ENCODE results near the gene TMEM175.

Gene TMEM175

GRCh38 chr4:1002131-1002630 is 69.9 kb downstream of the TMEM175 start:
- Mint-ChIP-seq H3K27me3 (peaks cover 20% of the 10 kb centered on the region), H3K4me3 (no peak overlapping the region), H3K9me3 (no peaks in the 10 kb centered on the region), H3K27ac (no peak overlapping the region), H3K36me3 (no peaks in the 10 kb centered on the region), H3K4me1 (peaks cover 22% of the 10 kb centered on the region)
- ATAC-seq (ENCODE audit: low read depth) (no peak), DNase-seq (ENCODE audit: low spot score in 2 of 2) (no peak)

GRCh38 chr4:1002631-1003251 is 70.5 kb downstream of the TMEM175 start:
- no peaks in the 10 kb centered on the region for H3K36me3 Mint-ChIP-seq
- no peaks in the 10 kb centered on the region for H3K9me3 Mint-ChIP-seq
- no peak overlapping the region for H3K4me3 Mint-ChIP-seq
- peaks cover 22% of the 10 kb centered on the region for H3K27me3 Mint-ChIP-seq
- no peak for ATAC-seq (ENCODE audit: low read depth)
- H3K27ac Mint-ChIP-seq = no peak overlapping the region
- peaks cover 22% of the 10 kb centered on the region for H3K4me1 Mint-ChIP-seq
- DNase-seq (ENCODE audit: low spot score in 2 of 2) = no peak

GRCh38 chr4:1003271-1004070 is 71.2 kb downstream of the TMEM175 start:
- peaks cover 15% of the 10 kb centered on the region for H3K4me1 Mint-ChIP-seq
- no peak for ATAC-seq (ENCODE audit: low read depth)
- H3K4me3 Mint-ChIP-seq = no peak overlapping the region
- no peak overlapping the region for H3K27ac Mint-ChIP-seq
- no peaks in the 10 kb centered on the region for H3K36me3 Mint-ChIP-seq
- H3K27me3 Mint-ChIP-seq = peaks cover 23% of the 10 kb centered on the region
- no peak for DNase-seq (ENCODE audit: low spot score in 2 of 2)
- no peaks in the 10 kb centered on the region for H3K9me3 Mint-ChIP-seq

- no peak overlapping the region for H3K27ac Mint-ChIP-seq
- no peaks in the 10 kb centered on the region for H3K9me3 Mint-ChIP-seq
- peaks cover 18% of the 10 kb centered on the region for H3K4me1 Mint-ChIP-seq
- no peaks in the 10 kb centered on the region for H3K36me3 Mint-ChIP-seq
- H3K4me3 Mint-ChIP-seq = no peak overlapping the region
- no peak for DNase-seq (ENCODE audit: low spot score in 2 of 2)
- ATAC-seq (ENCODE audit: low read depth) = no peak
- H3K27me3 Mint-ChIP-seq = peaks cover 25% of the 10 kb centered on the region
Measured at GRCh38 chr4:1004071-1004418, 71.8 kb downstream of the TMEM175 start.

- ATAC-seq (ENCODE audit: low read depth) (no peak), DNase-seq (ENCODE audit: low spot score in 2 of 2) (no peak)
- Mint-ChIP-seq H3K27ac (no peak overlapping the region), H3K9me3 (no peaks in the 10 kb centered on the region), H3K4me3 (no peak overlapping the region), H3K4me1 (peaks cover 15% of the 10 kb centered on the region), H3K36me3 (no peaks in the 10 kb centered on the region), H3K27me3 (peaks cover 22% of the 10 kb centered on the region)
Measured at GRCh38 chr4:1004557-1005485, 72.6 kb downstream of the TMEM175 start.

DNA sequence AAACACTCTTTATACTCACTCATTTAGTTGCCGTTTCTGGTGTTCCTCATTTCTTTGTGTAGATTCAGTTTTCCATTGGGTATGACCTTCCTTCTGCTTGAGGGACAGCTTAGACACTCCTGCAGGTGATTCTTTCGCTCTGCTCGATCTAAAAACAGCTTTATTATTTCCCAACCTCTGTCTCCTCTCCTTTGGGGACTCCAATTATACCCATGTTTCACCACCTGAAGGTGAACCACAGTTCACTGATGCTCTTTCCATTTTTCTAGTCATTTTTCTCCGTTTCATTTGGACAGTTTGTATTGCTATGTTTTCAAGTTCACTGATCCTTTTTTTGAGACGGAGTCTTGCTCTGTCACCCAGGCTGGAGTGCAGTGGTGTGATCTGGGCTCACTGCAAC is 74.6 kb downstream of the TMEM175 start:
- no peak for ATAC-seq (ENCODE audit: low read depth)
- Mint-ChIP-seq H3K36me3 (no peaks in the 10 kb centered on the region), H3K27me3 (peaks cover 20% of the 10 kb centered on the region), H3K4me3 (no peak overlapping the region), H3K9me3 (no peaks in the 10 kb centered on the region), H3K4me1 (peaks cover 15% of the 10 kb centered on the region), H3K27ac (no peak overlapping the region)
- no peak for DNase-seq (ENCODE audit: low spot score in 2 of 2)
